SK-N-SH treated with all-trans-retinoic acid at 6 μM for 48 hours (cell line): Measurements from ENCODE around the gene HECTD1.

Experiments used
- ARNTL ChIP-seq: fragments of 450-650 bp; formaldehyde crosslinking; IDR thresholded peaks from 2 replicates; pipeline ENCODE4 v1.5.0; 2020; ENCODE audit warnings: low read depth, mild to moderate bottlenecking, moderate library complexity, borderline replicate concordance
- CSDC2 ChIP-seq: fragments of 250-450 bp; sonication (Bioruptor Pico); IDR thresholded peaks from 2 replicates; pipeline ENCODE4 v1.5.0; 2020; ENCODE audit warnings: mild to moderate bottlenecking, moderate library complexity
- GLIS3 ChIP-seq: fragments of 250-450 bp; sonication (Bioruptor Pico); IDR thresholded peaks from 2 replicates; pipeline ENCODE4 v1.5.0; 2020; ENCODE audit warnings: mild to moderate bottlenecking, moderate library complexity
- OSR1 ChIP-seq: fragments of 250-450 bp; sonication (Bioruptor Pico); IDR thresholded peaks from 2 replicates; pipeline ENCODE4 v1.8.0; 2022; ENCODE audit warnings: moderate library complexity, mild to moderate bottlenecking, inconsistent platforms
- PPARA ChIP-seq: fragments of 250-450 bp; sonication (Bioruptor Pico); IDR thresholded peaks from 2 replicates; pipeline ENCODE4 v1.5.0; 2020; ENCODE audit warnings: mild to moderate bottlenecking, borderline replicate concordance
- ZC3H10 ChIP-seq: fragments of 250-450 bp; sonication (Bioruptor Pico); IDR thresholded peaks from 2 replicates; pipeline ENCODE4 v1.5.1; 2021; ENCODE audit warnings: mild to moderate bottlenecking, moderate library complexity
- ZFP3 ChIP-seq: fragments of 250-450 bp; sonication (Bioruptor Pico); IDR thresholded peaks from 2 replicates; pipeline ENCODE4 v1.5.0; 2020; ENCODE audit warnings: mild to moderate bottlenecking, moderate library complexity
- ZFP30 ChIP-seq: fragments of 450-650 bp; formaldehyde crosslinking; IDR thresholded peaks from 2 replicates; pipeline ENCODE4 v1.5.0; 2022; ENCODE audit warnings: mild to moderate bottlenecking, moderate library complexity
- TF ChIP-seq, protein P1 (sequence below): fragments of 250-450 bp; sonication (Bioruptor Pico); IDR thresholded peaks from 2 replicates; pipeline ENCODE4 v1.5.0; 2020; ENCODE audit warnings: mild to moderate bottlenecking, moderate library complexity
- TF ChIP-seq, protein P2 (sequence below): fragments of 250-450 bp; sonication (Bioruptor Pico); IDR thresholded peaks from 2 replicates; pipeline ENCODE4 v1.5.1; 2020; ENCODE audit warnings: low read depth, mild to moderate bottlenecking, moderate library complexity
- TF ChIP-seq, protein P3 (sequence below): fragments of 250-450 bp; sonication (Bioruptor Pico); IDR thresholded peaks from 2 replicates; pipeline ENCODE4 v1.8.0; 2020; ENCODE audit warnings: mild to moderate bottlenecking, moderate library complexity, borderline replicate concordance

GRCh38 chr14:31201111-31201510 is 6.5 kb downstream of the HECTD1 start:
- TF ChIP-seq, protein P1, sequence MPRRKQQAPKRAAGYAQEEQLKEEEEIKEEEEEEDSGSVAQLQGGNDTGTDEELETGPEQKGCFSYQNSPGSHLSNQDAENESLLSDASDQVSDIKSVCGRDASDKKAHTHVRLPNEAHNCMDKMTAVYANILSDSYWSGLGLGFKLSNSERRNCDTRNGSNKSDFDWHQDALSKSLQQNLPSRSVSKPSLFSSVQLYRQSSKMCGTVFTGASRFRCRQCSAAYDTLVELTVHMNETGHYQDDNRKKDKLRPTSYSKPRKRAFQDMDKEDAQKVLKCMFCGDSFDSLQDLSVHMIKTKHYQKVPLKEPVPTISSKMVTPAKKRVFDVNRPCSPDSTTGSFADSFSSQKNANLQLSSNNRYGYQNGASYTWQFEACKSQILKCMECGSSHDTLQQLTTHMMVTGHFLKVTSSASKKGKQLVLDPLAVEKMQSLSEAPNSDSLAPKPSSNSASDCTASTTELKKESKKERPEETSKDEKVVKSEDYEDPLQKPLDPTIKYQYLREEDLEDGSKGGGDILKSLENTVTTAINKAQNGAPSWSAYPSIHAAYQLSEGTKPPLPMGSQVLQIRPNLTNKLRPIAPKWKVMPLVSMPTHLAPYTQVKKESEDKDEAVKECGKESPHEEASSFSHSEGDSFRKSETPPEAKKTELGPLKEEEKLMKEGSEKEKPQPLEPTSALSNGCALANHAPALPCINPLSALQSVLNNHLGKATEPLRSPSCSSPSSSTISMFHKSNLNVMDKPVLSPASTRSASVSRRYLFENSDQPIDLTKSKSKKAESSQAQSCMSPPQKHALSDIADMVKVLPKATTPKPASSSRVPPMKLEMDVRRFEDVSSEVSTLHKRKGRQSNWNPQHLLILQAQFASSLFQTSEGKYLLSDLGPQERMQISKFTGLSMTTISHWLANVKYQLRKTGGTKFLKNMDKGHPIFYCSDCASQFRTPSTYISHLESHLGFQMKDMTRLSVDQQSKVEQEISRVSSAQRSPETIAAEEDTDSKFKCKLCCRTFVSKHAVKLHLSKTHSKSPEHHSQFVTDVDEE: no peak
- no peak for TF ChIP-seq ZFP30
- TF ChIP-seq, protein P2, sequence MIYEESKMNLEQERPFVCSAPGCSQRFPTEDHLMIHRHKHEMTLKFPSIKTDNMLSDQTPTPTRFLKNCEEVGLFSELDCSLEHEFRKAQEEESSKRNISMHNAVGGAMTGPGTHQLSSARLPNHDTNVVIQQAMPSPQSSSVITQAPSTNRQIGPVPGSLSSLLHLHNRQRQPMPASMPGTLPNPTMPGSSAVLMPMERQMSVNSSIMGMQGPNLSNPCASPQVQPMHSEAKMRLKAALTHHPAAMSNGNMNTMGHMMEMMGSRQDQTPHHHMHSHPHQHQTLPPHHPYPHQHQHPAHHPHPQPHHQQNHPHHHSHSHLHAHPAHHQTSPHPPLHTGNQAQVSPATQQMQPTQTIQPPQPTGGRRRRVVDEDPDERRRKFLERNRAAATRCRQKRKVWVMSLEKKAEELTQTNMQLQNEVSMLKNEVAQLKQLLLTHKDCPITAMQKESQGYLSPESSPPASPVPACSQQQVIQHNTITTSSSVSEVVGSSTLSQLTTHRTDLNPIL: no peak
- no peak for TF ChIP-seq ZFP3 (CRISPR knock-in tag)
- no peak for TF ChIP-seq PPARA
- TF ChIP-seq, protein P3, sequence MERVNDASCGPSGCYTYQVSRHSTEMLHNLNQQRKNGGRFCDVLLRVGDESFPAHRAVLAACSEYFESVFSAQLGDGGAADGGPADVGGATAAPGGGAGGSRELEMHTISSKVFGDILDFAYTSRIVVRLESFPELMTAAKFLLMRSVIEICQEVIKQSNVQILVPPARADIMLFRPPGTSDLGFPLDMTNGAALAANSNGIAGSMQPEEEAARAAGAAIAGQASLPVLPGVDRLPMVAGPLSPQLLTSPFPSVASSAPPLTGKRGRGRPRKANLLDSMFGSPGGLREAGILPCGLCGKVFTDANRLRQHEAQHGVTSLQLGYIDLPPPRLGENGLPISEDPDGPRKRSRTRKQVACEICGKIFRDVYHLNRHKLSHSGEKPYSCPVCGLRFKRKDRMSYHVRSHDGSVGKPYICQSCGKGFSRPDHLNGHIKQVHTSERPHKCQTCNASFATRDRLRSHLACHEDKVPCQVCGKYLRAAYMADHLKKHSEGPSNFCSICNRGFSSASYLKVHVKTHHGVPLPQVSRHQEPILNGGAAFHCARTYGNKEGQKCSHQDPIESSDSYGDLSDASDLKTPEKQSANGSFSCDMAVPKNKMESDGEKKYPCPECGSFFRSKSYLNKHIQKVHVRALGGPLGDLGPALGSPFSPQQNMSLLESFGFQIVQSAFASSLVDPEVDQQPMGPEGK (CRISPR knock-in tag): no peak
- no peak for TF ChIP-seq ARNTL (CRISPR knock-in tag)
- no peak for TF ChIP-seq ZC3H10 (CRISPR knock-in tag)
- no peak for TF ChIP-seq OSR1 (CRISPR knock-in tag)
- TF ChIP-seq GLIS3: no peak
- TF ChIP-seq CSDC2 (CRISPR knock-in tag): no peak
